GM12892 (cell line): Measurements from ENCODE around the gene PRLR.

Experiments
- POLR2A ChIP-seq: IDR thresholded peaks from 2 replicates; pipeline ENCODE4 v1.6.1; 2011; ENCODE audit warnings: low read depth, low read length, control low read depth
- POLR2AphosphoS5 ChIP-seq: IDR thresholded peaks from 2 replicates; pipeline ENCODE4 v1.6.1; 2011; ENCODE audit warnings: low read depth, low read length, control low read depth
- TAF1 ChIP-seq: IDR thresholded peaks from 2 replicates; pipeline ENCODE4 v1.6.1; 2011; ENCODE audit warnings: low read depth, mild to moderate bottlenecking, control low read depth, low read length, borderline replicate concordance

DNA sequence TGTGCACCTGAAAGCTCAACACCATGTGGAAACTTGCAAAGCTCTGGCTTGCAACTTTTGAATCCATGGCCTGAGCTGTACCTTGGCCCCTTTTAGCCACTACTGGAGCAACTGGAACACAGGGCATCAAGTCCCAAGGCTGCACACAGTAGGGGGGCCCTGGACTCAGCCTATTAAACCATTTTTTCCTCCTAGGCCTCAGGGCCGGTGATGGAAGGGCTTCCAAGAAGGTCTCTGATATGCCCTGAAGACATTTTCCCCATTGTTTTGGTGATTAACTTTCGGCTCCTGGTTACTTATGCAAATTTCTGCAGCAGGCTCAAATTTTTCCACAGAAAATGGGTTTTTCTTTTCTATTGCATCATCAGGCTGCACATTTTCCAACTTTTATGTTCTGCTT lies 22.7 kb upstream of the PRLR start:
- TF ChIP-seq POLR2AphosphoS5 (no peak), POLR2A (no peak), TAF1 (no peak)
